NOMO-1 (cell line): Measurements from ENCODE around the gene OR10J1.
"Not testable (repeated sequence)": the region's sequence is repeated elsewhere in the genome, so short reads cannot be mapped to it uniquely, and the experiment has no call there.

Experiments
- DNase-seq, 2 experiments: peaks; one replicate each; lab custom pipeline; 2025; ENCODE audit not compliant: unreplicated experiment in 2 of 2; lab: John Stamatoyannopoulos, UW

OR10J1 gene

GRCh38 chr1:159439422-159439821, at the start of gene OR10J1:
OR10J1 (plus strand) TSS chr1:159439722; CDS start chr1:159439792, 70 bp downstream.
- DNase-seq, result no peak

GRCh38 chr1:159406821-159407220, 32.7 kb upstream of the OR10J1 start:
- DNase-seq, result no peak

- no peak for DNase-seq
Observed at GRCh38 chr1:159408862-159409400, 30.6 kb upstream of the OR10J1 start.

GRCh38 chr1:159421821-159422220, 17.7 kb upstream of the OR10J1 start:
- no peak for DNase-seq

GRCh38 chr1:159428536-159428935, 11.0 kb upstream of the OR10J1 start:
- DNase-seq, result no peak

GRCh38 chr1:159429074-159429861, 10.3 kb upstream of the OR10J1 start:
- DNase-seq, result no peak

GRCh38 chr1:159430985-159431384, 8.5 kb upstream of the OR10J1 start:
- DNase-seq, result no peak

- DNase-seq, result no peak
Observed at GRCh38 chr1:159431904-159432303, 7.6 kb upstream of the OR10J1 start, which contains the start of gene OR10J4. OR10J4 (plus strand) TSS chr1:159432204.

GRCh38 chr1:159436469-159436868, 3.1 kb upstream of the OR10J1 start:
- DNase-seq, result peak; percentile 57 to 70

GRCh38 chr1:159441360-159441759, 1.8 kb downstream of the OR10J1 start:
- peak in 1 of 2 experiments; percentile 76 for DNase-seq

GRCh38 chr1:159442428-159442827, 2.9 kb downstream of the OR10J1 start:
- DNase-seq, result no peak

- DNase-seq, result no peak
Observed at GRCh38 chr1:159443066-159443750, 3.7 kb downstream of the OR10J1 start.

- no peak for DNase-seq
Observed at GRCh38 chr1:159444511-159444910, 5.0 kb downstream of the OR10J1 start.

- DNase-seq, result no peak
Observed at GRCh38 chr1:159448181-159448580, 8.7 kb downstream of the OR10J1 start.

- DNase-seq, result not testable (repeated sequence)
Observed at GRCh38 chr1:159449605-159450004, 10.1 kb downstream of the OR10J1 start.

- DNase-seq, result no peak
Observed at GRCh38 chr1:159459551-159459950, 20.0 kb downstream of the OR10J1 start.

- no peak for DNase-seq
Observed at GRCh38 chr1:159465191-159465603, 25.7 kb downstream of the OR10J1 start.

GRCh38 chr1:159468321-159468720, 28.8 kb downstream of the OR10J1 start:
- no peak for DNase-seq

GRCh38 chr1:159469921-159470533, 30.5 kb downstream of the OR10J1 start:
- DNase-seq, result no peak

- no peak for DNase-seq
Observed at GRCh38 chr1:159473335-159473734, 33.8 kb downstream of the OR10J1 start.

GRCh38 chr1:159474926-159475325, 35.4 kb downstream of the OR10J1 start:
- no peak for DNase-seq
